ENCODE data around the gene ABCC1. TPM values are rescaled to one million over a fixed set of nuclear protein-coding genes. Genes with fewer than 3 reads are reported as not detected.

ABCC1 gene
- polyA plus RNA-seq, 1 of the 3 experiments (the other 2 are of a cell fraction), result 23.7 TPM

DNA sequence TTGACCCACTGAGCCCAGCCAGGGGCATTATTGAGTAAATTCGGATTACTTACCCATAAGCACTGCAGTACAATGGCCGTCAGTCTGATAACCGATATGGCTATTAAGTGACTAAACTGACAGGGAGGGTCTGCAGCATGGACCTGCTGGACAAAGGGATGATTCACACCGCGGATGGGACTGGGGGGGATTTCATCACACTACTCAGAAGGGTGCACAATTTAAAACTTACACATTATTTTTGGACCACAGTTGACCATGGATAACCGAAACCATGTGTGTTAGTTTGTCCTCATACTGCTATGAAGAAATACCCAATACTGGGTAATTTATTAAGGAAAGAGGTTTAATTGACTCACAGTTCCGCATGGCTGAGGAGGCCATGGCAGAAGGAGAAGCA lies 167.4 kb downstream of the ABCC1 start:
- H3K9me2 ChIP-seq, result no peaks in the 10 kb centered on the region
- no peak overlapping the region for H3K4me2 ChIP-seq
- H3K36me3 ChIP-seq (replicated peaks in 1 of 2; ENCODE audit: control insufficient read depth in 1 of 2, insufficient read depth in 2 of 2, low read length in 1 of 2), result peaks cover 30 to 63% of the 10 kb centered on the region in 2 experiments
- no peak for DNase-seq
- ChIA-PET POLR2A (no interaction called here), CTCF (interaction anchor here (2.0 kb wide), 1 partner anchor 11 kb away, joined by 7 read pairs; no protein-coding TSS in a partner anchor)
- WGBS (ENCODE audit: low lambda C conversion rate), result 98% methylated on average over 4 of the region's 7 CpGs
- no peaks in the 10 kb centered on the region for H3K79me2 ChIP-seq (ENCODE audit: insufficient read depth)
- no peak overlapping the region for H3K27ac ChIP-seq (ENCODE audit: low read depth in 2 of 2, low read length in 1 of 2)
- no peak for TF ChIP-seq ELF1 (IDR thresholded peaks at IDR 0.05)
- no peaks in the 10 kb centered on the region for H3K9me3 ChIP-seq
- no peaks in the 10 kb centered on the region for H3K27me3 ChIP-seq (ENCODE audit: insufficient read depth)
- no peak overlapping the region for H3K4me3 ChIP-seq (ENCODE audit: low read depth in 2 of 2, low read length in 1 of 2)
- H3F3A ChIP-seq (replicated peaks; ENCODE audit: insufficient read depth), result no peaks in the 10 kb centered on the region
- H4K20me1 ChIP-seq (ENCODE audit: insufficient read depth), result no peaks in the 10 kb centered on the region
- peaks cover 0 to 6% of the 10 kb centered on the region in 2 experiments; a peak in 1 of 4 replicates for H3K4me1 ChIP-seq (ENCODE audit: control insufficient read depth in 1 of 2, insufficient read depth in 2 of 2, low read depth in 1 of 2, low read length in 1 of 2)
- H2AFZ ChIP-seq (ENCODE audit: low read depth), result no peak overlapping the region
- H3K9ac ChIP-seq, result no peak overlapping the region

DNA sequence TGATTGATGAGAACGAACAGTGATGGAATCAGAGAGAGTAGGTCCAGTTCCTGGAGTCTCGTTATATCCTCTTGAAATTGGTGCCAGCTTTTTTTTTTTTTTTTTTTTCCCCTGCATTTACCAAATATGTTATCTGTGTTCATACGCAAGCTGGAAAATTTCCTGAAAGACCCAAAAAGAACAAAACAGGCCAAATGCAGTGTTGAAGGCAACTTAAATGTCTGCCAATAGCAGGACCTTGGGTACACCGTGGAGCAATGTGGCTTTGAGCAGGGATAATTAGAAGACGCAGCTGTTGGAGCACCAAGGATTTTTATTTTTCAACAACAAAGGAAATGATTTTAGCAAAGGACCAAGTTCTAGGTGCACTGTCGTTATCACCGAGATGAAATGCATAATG lies 168.9 kb downstream of the ABCC1 start:
- H3K4me3 ChIP-seq (ENCODE audit: low read depth in 2 of 2, low read length in 1 of 2), result no peak overlapping the region

DNA sequence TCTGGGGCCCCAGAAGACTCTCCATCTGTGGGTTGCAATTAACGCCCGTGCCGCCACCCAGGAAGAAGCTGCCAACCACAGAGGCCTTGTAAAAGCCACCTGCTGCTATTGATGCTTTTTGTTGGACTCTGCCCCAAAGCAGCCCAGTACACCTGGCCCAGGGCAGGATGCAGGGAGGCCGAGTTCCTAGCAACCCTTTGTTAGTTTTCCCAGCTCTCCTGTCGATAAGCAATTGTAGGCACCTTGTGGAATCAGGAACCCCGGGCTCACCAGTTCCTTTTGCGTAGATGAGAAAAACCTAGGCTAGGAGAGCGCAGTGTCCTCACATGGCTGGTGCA lies 170.6 kb downstream of the ABCC1 start:
- Histone ChIP-seq H3K36me3 (replicated peaks in 1 of 2; ENCODE audit: control insufficient read depth in 1 of 2, insufficient read depth in 2 of 2, low read length in 1 of 2) (peaks cover 26 to 65% of the 10 kb centered on the region in 2 experiments), H3K9me3 (no peaks in the 10 kb centered on the region), H4K20me1 (ENCODE audit: insufficient read depth) (no peaks in the 10 kb centered on the region), H3K9me2 (no peaks in the 10 kb centered on the region), H2AFZ (ENCODE audit: low read depth) (no peak overlapping the region), H3K27me3 (ENCODE audit: insufficient read depth) (no peaks in the 10 kb centered on the region), H3K4me2 (no peak overlapping the region), H3K27ac (ENCODE audit: low read depth in 2 of 2, low read length in 1 of 2) (no peak overlapping the region), H3K79me2 (ENCODE audit: insufficient read depth) (no peaks in the 10 kb centered on the region), H3K4me3 (ENCODE audit: low read depth in 2 of 2, low read length in 1 of 2) (no peak overlapping the region), H3F3A (replicated peaks; ENCODE audit: insufficient read depth) (peaks cover 3% of the 10 kb centered on the region), H3K9ac (no peak overlapping the region), H3K4me1 (ENCODE audit: control insufficient read depth in 1 of 2, insufficient read depth in 2 of 2, low read depth in 1 of 2, low read length in 1 of 2) (peaks cover 0 to 6% of the 10 kb centered on the region in 2 experiments; a peak in 1 of 4 replicates)
- POLR2A ChIA-PET, result no interaction called here
- CTCF ChIA-PET, result interaction anchor here (1.1 to 4.3 kb wide), 4 partner anchors 18 to 354 kb away, joined by 3 to 19 read pairs (median 4); no protein-coding TSS in a partner anchor
- DNase-seq, result no peak
- WGBS (ENCODE audit: low lambda C conversion rate), result 92% methylated on average over 8 of the region's 8 CpGs
- no peak for TF ChIP-seq ELF1 (IDR thresholded peaks at IDR 0.05)
- TF ChIP-seq RFX5 (IDR thresholded peaks at IDR 0.05; ENCODE audit: low read length), result no peak
- TF ChIP-seq, protein P1, sequence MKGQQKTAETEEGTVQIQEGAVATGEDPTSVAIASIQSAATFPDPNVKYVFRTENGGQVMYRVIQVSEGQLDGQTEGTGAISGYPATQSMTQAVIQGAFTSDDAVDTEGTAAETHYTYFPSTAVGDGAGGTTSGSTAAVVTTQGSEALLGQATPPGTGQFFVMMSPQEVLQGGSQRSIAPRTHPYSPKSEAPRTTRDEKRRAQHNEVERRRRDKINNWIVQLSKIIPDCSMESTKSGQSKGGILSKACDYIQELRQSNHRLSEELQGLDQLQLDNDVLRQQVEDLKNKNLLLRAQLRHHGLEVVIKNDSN (IDR thresholded peaks at IDR 0.05; ENCODE audit: borderline replicate concordance, low read depth), result no peak
- TF ChIP-seq, protein P2, sequence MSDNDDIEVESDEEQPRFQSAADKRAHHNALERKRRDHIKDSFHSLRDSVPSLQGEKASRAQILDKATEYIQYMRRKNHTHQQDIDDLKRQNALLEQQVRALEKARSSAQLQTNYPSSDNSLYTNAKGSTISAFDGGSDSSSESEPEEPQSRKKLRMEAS (IDR thresholded peaks at IDR 0.05; ENCODE audit: low read depth), result no peak
- no peak for TF ChIP-seq FOXM1 (IDR thresholded peaks at IDR 0.05; ENCODE audit: low read depth)
- TF ChIP-seq NRF1 (IDR thresholded peaks at IDR 0.05; ENCODE audit: low read depth, low read length), result no peak
- TF ChIP-seq, protein P3, sequence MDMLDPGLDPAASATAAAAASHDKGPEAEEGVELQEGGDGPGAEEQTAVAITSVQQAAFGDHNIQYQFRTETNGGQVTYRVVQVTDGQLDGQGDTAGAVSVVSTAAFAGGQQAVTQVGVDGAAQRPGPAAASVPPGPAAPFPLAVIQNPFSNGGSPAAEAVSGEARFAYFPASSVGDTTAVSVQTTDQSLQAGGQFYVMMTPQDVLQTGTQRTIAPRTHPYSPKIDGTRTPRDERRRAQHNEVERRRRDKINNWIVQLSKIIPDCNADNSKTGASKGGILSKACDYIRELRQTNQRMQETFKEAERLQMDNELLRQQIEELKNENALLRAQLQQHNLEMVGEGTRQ (IDR thresholded peaks at IDR 0.05; ENCODE audit: borderline replicate concordance, low read depth, low read length), result no peak

More for the DNA sequence above, 168.9 kb downstream of the ABCC1 start:
- no peaks in the 10 kb centered on the region for H4K20me1 ChIP-seq (ENCODE audit: insufficient read depth)
- DNase-seq, result no peak
- ChIA-PET POLR2A (no interaction called here), CTCF (interaction anchor here (0.6 to 4.3 kb wide), 3 partner anchors 9 to 279 kb away, joined by 3 to 19 read pairs (median 7); no protein-coding TSS in a partner anchor)
- no peaks in the 10 kb centered on the region for H3K9me3 ChIP-seq
- no peak overlapping the region for H3K27ac ChIP-seq (ENCODE audit: low read depth in 2 of 2, low read length in 1 of 2)
- peaks cover 0 to 6% of the 10 kb centered on the region in 2 experiments; a peak in 1 of 4 replicates for H3K4me1 ChIP-seq (ENCODE audit: control insufficient read depth in 1 of 2, insufficient read depth in 2 of 2, low read depth in 1 of 2, low read length in 1 of 2)
- TF ChIP-seq MXI1 (IDR thresholded peaks at IDR 0.05; ENCODE audit: low read depth, low read length) (no peak), SIN3A (IDR thresholded peaks at IDR 0.05; ENCODE audit: borderline replicate concordance, low read depth, low read length) (no peak), RXRA (IDR thresholded peaks at IDR 0.05; ENCODE audit: borderline replicate concordance, low read depth) (no peak), TEAD4 (IDR thresholded peaks at IDR 0.05; ENCODE audit: borderline replicate concordance, insufficient read depth) (no peak), RCOR1 (IDR thresholded peaks at IDR 0.05; ENCODE audit: low read length) (no peak), TAF1 (IDR thresholded peaks at IDR 0.05; ENCODE audit: borderline replicate concordance, low read depth, low read length) (no peak), NRF1 (IDR thresholded peaks at IDR 0.05; ENCODE audit: low read depth, low read length) (no peak), POLR2AphosphoS5 (IDR thresholded peaks at IDR 0.05; ENCODE audit: low read depth, low read length) (no peak), ELF1 (IDR thresholded peaks at IDR 0.05) (no peak)
- no peak overlapping the region for H3K4me2 ChIP-seq
- H3K36me3 ChIP-seq (replicated peaks in 1 of 2; ENCODE audit: control insufficient read depth in 1 of 2, insufficient read depth in 2 of 2, low read length in 1 of 2), result peaks cover 25 to 53% of the 10 kb centered on the region in 2 experiments
- 97% methylated on average over 7 of the region's 7 CpGs for WGBS (ENCODE audit: low lambda C conversion rate)
- no peaks in the 10 kb centered on the region for H3K27me3 ChIP-seq (ENCODE audit: insufficient read depth)
- no peaks in the 10 kb centered on the region for H3K79me2 ChIP-seq (ENCODE audit: insufficient read depth)
- H3K9ac ChIP-seq, result no peak overlapping the region
- H2AFZ ChIP-seq (ENCODE audit: low read depth), result no peak overlapping the region
- H3F3A ChIP-seq (replicated peaks; ENCODE audit: insufficient read depth), result no peaks in the 10 kb centered on the region
- H3K9me2 ChIP-seq, result no peaks in the 10 kb centered on the region

Data from SK-N-SH (cell line).